HTR-8/SVneo (cell line): ENCODE measurements around the gene PLCE1.

Experiments used
- DNase-seq: peaks from one replicate; pipeline ENCODE4 v3.0.0; 2011; ENCODE audit warnings: low spot score, mixed read lengths; ENCODE audit not compliant: insufficient read length
- FAIRE-seq: peaks from 2 replicates; lab custom pipeline; 2011; peaks lifted over from hg19 to GRCh38; lab: Jason Lieb, UNC

The PLCE1 gene

GRCh38 chr10:93992400-93993030, 1.2 kb upstream of the PLCE1 start:
- FAIRE-seq: no peak
- DNase-seq: no peak

- DNase-seq: no peak
- no peak for FAIRE-seq
Observed at GRCh38 chr10:93993414-93993781, 333 bp upstream of the PLCE1 start.

- FAIRE-seq (no peak), DNase-seq (no peak)
Observed at GRCh38 chr10:93994438-93994801, 689 bp downstream of the PLCE1 start.

- FAIRE-seq (no peak), DNase-seq (no peak)
Observed at GRCh38 chr10:93995182-93995581, 1.5 kb downstream of the PLCE1 start.

GRCh38 chr10:93995598-93996271, 2.0 kb downstream of the PLCE1 start:
- DNase-seq (no peak), FAIRE-seq (peak; percentile 42)

GRCh38 chr10:93996551-93996950, 2.8 kb downstream of the PLCE1 start:
- FAIRE-seq (no peak), DNase-seq (no peak)

GRCh38 chr10:93997546-93997945, 3.8 kb downstream of the PLCE1 start:
- no peak for DNase-seq
- no peak for FAIRE-seq

- FAIRE-seq: peak; percentile 79
- no peak for DNase-seq
Observed at GRCh38 chr10:93999401-93999851, 5.7 kb downstream of the PLCE1 start.

GRCh38 chr10:94000638-94001415, 7.1 kb downstream of the PLCE1 start:
- no peak for DNase-seq
- no peak for FAIRE-seq

GRCh38 chr10:94001416-94001810, 7.7 kb downstream of the PLCE1 start:
- DNase-seq (no peak), FAIRE-seq (no peak)

- FAIRE-seq (no peak), DNase-seq (no peak)
Observed at GRCh38 chr10:94002156-94002555, 8.4 kb downstream of the PLCE1 start.

- no peak for FAIRE-seq
- no peak for DNase-seq
Observed at GRCh38 chr10:94003488-94003887, 9.8 kb downstream of the PLCE1 start.

GRCh38 chr10:94005050-94005449, 11.3 kb downstream of the PLCE1 start:
- DNase-seq (no peak), FAIRE-seq (no peak)

- DNase-seq (no peak), FAIRE-seq (peak; percentile 54)
Observed at GRCh38 chr10:94006591-94007550, 13.1 kb downstream of the PLCE1 start.

- DNase-seq (no peak), FAIRE-seq (no peak)
Observed at GRCh38 chr10:94008526-94008925, 14.8 kb downstream of the PLCE1 start.

- DNase-seq: no peak
- FAIRE-seq: no peak
Observed at GRCh38 chr10:94010116-94010515, 16.4 kb downstream of the PLCE1 start.

- no peak for DNase-seq
- no peak for FAIRE-seq
Observed at GRCh38 chr10:94010886-94011285, 17.2 kb downstream of the PLCE1 start.

GRCh38 chr10:94011296-94011695, 17.6 kb downstream of the PLCE1 start:
- DNase-seq: no peak

GRCh38 chr10:94012834-94013233, 19.1 kb downstream of the PLCE1 start:
- FAIRE-seq (no peak), DNase-seq (no peak)

More at GRCh38 chr10:94011296-94011695, 17.6 kb downstream of the PLCE1 start:
- FAIRE-seq: no peak

GRCh38 chr10:94013331-94013760, 19.6 kb downstream of the PLCE1 start:
- no peak for FAIRE-seq
- no peak for DNase-seq
